PFSK-1 (cell line): ENCODE measurements around the gene CHRDL1.

Experiments
- POLR2AphosphoS5 ChIP-seq: IDR thresholded peaks from 2 replicates; pipeline ENCODE4 v1.6.1; 2012; ENCODE audit warnings: low read depth, mild to moderate bottlenecking, control low read depth, low read length, moderate library complexity
- TAF1 ChIP-seq: IDR thresholded peaks from 2 replicates; pipeline ENCODE4 v1.6.1; 2012; ENCODE audit warnings: low read length, control low read depth, borderline replicate concordance; ENCODE audit not compliant: insufficient read depth
- TF ChIP-seq, protein P1 (sequence below), 2 experiments: IDR thresholded peaks; 2 replicates each; pipeline versions ENCODE4 v1.6.1 to v1.8.0; 2011 to 2012; ENCODE audit warnings: low read depth in 2 of 2, low read length in 2 of 2, control low read depth in 1 of 2, inconsistent platforms in 1 of 2, mild to moderate bottlenecking in 1 of 2, moderate library complexity in 1 of 2; ENCODE audit not compliant: insufficient read depth in 1 of 2

DNA sequence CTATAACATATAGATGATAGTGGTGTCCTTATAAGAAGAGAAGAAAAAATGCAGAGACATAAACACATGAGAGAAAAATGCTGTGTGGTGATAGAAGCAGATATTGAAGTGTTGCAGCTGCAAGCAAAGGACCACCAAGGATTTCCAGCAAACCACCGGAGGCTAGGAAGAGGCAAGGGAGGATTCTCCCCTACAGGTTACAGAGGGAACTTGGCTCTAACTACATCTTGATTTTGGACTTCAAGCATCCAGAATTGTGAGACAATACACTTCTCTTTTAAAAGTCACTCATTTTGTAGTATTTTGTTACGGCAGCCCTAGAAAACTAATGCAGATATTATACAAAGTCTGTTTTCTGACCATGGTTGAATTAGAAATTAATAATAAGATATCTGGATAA, 30.4 kb upstream of the CHRDL1 start:
- TF ChIP-seq POLR2AphosphoS5 (no peak), TAF1 (no peak)
- TF ChIP-seq, protein P1, sequence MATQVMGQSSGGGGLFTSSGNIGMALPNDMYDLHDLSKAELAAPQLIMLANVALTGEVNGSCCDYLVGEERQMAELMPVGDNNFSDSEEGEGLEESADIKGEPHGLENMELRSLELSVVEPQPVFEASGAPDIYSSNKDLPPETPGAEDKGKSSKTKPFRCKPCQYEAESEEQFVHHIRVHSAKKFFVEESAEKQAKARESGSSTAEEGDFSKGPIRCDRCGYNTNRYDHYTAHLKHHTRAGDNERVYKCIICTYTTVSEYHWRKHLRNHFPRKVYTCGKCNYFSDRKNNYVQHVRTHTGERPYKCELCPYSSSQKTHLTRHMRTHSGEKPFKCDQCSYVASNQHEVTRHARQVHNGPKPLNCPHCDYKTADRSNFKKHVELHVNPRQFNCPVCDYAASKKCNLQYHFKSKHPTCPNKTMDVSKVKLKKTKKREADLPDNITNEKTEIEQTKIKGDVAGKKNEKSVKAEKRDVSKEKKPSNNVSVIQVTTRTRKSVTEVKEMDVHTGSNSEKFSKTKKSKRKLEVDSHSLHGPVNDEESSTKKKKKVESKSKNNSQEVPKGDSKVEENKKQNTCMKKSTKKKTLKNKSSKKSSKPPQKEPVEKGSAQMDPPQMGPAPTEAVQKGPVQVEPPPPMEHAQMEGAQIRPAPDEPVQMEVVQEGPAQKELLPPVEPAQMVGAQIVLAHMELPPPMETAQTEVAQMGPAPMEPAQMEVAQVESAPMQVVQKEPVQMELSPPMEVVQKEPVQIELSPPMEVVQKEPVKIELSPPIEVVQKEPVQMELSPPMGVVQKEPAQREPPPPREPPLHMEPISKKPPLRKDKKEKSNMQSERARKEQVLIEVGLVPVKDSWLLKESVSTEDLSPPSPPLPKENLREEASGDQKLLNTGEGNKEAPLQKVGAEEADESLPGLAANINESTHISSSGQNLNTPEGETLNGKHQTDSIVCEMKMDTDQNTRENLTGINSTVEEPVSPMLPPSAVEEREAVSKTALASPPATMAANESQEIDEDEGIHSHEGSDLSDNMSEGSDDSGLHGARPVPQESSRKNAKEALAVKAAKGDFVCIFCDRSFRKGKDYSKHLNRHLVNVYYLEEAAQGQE (IDR thresholded peaks at IDR 0.05; ENCODE audit: insufficient read depth in 1 of 2, low read depth in 2 of 2, low read length in 2 of 2): no peak
